Embryonic facial prominence (tissue), 1 donor: Measurements from ENCODE around the gene MYO16.
A peak's percentile ranks its signal among the peaks of the same experiment; 100 is the strongest.

ENCODE experiments used
- DNase-seq: peaks from one replicate; pipeline ENCODE4 v3.0.0-alpha.2; 2016; ENCODE audit errors: extremely low spot score

MYO16 gene

DNA sequence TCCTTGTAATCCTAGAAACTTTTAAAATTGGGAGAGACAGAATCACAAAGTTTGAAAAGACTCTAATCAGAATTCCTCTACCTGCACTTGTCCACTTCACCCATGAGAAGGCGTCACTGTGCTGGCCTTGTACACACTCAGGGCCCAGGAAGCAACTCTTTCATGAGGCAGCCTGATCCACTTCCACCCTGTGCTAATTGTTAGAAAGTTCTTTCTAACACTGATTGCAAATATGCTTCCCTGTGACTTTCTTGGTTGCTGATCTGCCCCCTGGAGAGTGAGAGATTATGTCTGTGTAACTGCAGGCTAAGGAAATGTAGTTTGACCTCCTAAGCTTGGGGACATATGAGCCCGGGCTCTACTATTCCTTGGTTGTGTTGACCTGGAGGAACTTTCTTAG lies 494.6 kb downstream of the MYO16 start:
- no peak for DNase-seq

DNA sequence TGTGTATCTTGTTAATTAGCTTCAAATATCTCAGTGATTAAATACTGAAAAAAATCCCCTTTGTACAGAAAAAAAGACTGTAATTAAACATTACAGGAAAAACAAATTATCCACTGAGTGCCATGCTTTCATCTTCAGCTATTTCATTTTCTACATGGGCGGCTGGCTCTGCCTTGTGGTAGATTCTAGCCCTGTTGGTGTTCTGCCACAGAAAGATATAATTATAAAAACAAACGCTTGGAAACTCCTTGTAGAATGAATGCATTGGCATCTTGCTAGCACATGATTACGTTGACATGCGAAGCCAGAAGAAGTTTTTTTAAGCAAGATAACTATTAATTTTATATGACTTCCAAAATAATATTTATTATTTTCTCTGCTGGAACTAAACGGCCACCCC lies 496.8 kb downstream of the MYO16 start:
- no peak for DNase-seq

DNA sequence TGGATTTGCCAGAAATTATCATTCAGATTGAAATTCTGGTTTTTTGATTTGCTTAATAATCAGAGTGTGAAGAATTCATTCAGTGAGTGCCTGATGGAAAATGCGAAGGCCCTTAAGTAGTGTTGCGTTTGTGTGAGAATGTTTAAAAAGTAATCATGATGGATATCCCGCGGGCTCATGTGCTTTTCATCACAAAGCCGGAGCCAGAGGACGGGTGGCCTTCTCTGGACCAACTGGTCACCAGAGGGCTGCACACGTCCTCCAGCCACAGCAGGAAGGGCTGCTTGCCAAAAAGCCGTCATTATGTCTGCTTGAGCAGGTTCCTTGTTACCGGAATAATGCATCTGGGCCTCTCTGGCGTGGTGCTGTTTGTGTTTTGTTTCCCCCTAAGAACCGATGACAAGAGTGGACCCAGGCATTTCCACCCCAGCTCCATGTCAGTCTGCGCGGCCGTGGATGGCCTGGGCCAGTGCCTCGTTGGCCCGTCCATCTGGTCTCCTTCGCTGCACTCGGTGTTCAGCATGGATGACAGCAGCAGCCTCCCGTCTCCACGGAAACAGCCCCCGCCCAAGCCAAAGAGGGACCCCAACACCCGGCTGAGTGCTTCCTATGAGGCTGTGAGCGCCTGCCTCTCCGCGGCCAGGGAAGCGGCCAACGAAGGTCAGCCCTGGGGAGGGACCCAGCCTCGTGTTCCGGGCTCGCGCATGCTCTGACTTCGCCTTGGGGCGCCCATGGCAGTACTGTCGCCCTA lies 497.7 kb downstream of the MYO16 start:
- no peak for DNase-seq

DNA sequence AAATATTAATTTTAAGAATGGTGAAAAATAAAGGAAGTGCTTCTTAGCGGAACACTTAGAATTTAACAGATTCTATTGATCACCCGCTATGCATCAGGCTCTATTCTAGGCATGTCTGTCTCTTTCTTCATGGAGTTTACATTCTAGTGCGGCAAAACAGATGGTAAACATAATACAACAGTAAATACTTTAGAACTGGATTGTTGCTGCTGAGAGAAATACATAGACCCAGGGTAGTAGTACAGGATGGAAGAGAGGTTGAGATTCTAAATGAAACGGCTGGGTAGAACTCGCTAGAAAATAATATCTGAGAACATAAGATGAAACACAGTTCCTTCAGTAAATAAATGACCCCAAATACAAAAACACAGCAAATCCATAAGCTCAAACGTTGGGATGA lies 498.7 kb downstream of the MYO16 start:
- DNase-seq, result no peak

DNA sequence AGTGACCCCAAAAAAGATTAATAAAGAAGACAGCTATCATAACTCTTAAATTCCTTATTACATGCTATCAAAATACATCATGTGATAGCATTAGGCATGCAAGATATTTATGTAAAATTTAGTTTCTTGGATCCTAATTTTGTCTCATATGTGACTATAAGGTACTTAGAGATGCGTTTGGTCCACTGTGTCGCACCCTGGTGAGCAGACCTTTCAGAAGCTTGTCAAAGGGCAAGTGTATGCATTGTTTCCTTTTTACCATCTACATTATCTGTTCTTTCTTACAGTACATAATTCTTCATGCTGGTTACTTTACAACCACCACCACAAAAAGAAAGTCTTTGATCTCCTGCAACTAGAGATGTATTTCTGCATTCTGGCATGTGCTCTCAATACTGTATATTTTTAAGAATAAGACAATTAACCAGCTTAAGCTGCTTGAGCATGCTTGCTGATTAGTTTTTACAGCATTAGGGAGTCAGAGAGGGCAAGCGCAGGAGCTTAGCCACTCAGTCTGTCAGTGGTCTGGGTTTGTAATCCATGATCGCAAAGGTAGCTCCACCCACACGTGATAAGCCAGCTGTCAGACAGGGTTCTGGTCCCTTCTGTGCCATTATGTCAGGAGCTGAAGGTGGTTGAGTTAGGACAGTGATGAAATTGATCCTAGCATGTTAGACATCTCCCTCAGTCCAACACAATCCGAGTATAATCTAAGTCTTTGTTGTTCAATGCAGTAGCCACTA lies 500.9 kb downstream of the MYO16 start:
- no peak for DNase-seq

DNA sequence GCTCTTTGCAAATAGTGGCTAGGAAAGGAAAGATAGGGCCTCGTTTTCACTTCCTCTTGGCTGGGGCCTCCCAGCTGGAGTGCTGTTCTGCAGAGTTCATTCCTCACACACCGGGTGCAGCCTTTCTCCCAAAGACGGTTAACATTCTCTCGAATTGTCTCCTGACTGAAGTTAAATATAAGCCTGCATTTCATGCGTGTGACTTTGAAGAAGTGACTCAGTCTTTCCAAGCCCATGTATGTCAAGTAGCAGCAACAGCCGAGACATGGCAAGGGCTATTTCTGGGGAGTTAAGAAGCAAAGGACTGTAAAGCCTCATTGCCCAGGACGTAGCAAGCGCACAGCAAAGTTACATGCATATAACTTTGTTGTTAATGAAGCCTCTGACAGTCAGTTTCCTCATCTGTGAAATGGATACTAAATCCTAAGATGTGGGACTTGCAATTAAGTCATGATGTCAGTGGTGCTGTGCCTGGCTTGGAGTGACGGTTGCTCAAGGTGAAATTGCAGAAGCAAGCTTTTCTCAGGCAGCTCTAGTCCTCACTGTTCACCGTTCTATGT lies 502.4 kb downstream of the MYO16 start:
- no peak for DNase-seq

DNA sequence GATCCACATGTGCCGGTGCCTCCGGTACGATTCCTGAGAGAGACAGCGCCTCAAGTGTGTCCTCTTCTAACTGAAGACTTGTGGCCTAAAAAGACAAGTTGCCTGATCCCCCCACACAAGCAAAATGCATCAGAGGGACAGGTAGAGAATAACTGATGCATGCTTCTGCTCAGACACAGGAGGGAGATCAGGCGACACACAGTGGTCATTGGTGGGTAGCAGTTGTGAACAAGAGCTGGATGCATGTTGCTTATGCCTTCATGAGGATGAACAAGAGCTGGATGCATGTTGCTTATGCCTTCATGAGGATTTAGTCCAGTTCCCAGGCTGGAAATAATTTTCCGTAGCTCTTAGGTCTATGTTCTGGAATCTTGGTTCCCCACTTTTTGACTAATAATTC lies 505.6 kb downstream of the MYO16 start:
- DNase-seq, result no peak

DNA sequence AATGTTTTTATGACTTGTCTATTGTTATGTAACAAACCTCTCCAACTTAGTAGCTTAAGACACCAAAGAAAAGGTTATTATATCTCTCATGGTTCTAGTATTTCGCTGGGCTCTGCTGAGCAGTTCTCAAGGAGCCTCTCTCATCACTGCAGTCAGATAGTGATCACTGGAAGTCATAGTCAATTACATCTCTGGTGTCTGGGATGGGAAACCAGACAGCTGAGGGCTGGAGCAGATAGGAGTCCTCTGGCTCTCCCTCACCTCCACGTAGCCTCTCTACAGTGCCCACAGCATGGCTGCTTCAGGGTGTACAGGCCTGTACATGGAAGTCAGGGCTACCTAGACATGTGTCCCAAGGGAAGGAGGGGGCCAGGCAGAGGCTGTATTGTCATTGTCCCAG lies 507.5 kb downstream of the MYO16 start:
- DNase-seq, result no peak

DNA sequence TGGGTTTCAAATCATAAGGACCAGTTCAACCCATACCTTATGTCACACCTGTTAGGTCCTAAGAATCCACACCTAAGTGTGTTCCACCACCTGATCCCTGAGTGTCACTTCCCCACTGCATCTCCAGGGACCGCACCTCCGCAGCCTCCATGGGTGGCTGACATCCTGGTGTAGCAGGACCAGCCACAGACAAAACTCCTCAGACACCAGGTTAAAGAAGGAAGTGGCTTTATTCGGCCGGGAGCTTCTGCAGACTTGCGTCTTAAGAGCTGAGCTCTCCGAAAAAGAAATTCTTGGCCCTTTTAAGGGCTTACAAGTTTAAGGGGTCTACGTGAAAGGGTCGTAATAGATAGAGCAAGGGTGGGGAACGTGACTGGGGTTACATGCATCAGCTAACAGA lies 509.9 kb downstream of the MYO16 start:
- DNase-seq, result no peak

DNA sequence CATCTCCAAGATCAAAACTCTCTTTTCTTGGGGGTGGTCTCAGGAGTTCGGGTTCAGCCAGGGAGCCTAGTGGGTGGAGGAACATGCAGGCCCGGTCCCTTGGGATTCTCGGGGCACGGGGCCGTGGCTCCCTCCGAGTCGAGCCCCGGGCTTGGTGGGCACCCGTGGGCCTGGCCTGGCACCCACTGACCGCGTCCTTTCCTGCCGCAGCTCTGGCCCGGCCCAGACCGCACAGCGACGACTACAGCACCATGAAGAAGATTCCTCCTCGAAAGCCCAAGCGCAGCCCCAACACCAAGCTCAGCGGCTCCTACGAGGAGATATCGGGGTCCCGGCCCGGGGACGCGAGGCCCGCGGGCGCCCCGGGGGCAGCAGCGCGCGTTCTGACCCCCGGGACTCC lies 510.6 kb downstream of the MYO16 start:
- no peak for DNase-seq

DNA sequence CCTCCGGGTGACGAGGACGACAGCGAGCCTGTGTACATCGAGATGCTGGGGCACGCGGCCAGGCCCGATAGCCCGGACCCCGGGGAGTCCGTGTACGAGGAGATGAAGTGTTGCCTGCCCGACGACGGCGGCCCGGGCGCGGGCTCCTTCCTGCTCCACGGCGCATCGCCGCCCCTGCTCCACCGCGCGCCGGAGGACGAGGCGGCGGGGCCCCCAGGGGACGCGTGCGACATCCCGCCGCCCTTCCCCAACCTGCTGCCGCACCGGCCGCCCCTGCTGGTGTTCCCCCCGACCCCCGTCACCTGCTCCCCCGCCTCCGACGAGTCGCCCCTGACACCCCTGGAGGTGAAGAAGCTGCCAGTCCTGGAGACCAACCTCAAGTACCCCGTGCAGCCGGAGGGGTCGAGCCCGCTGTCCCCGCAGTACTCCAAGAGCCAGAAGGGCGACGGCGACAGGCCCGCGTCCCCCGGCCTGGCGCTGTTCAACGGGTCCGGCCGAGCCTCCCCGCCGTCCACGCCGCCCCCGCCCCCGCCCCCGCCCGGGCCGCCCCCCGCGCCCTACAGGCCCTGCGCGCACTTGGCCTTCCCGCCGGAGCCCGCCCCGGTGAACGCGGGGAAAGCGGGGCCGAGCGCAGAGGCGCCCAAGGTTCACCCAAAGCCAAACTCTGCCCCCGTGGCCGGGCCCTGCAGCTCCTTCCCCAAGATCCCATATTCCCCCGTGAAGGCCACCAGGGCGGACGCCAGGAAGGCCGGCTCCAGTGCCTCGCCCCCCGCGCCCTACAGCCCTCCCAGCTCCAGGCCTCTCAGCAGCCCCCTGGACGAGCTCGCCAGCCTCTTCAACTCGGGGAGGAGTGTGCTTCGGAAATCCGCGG lies 511.3 kb downstream of the MYO16 start:
- DNase-seq, result no peak

DNA sequence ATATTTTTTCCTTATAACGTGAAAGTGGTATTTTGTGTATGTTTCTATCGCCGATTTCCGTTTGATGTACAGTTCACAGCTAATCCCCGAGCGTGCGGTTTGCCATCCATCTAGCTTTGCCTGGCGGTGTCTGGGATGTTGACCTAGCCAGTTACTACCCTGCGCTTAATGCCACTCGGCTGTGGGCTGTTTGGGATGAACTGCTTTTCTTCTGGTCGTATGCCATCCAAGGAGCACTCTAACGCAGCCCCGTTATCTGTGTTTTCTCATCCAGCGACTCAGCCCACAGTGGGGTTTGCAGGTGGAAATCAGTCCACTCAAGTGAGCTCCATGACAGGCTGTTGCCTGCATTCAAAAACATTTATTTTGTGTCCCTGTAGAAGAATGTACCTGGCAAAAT lies 512.3 kb downstream of the MYO16 start:
- no peak for DNase-seq

DNA sequence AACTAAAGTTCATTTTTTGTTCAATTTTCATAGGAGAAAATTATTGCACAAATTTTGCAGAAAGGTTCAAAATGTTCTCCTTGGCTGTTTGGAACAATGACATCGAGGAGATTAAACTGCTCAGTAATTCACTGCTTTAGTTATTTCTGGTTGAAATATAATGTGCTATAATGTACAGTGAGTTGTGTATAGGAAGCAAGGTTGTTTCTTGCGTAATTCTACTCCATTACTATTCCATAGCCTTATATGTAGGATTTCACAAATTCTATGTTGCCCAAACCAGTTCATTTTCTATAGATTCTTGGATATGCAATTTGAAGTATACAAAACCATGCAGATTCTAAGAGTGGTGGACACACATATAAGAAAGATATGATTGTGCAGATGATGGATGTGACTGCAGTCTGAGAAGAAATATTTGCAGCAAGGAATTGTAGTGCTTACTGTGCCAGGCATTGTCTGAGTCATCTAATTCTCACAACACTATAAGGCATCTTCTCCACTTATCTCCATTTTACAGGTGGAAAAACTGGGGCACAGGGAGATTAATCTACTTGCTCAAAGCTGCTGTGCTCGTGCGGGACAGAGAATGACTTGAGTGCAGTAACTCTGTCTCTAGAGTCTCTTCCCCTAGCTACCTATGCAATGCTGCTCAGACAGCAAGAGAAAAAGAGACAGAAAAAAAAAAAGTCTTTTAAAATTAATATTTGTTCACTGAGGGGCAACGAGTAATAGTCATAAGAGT lies 515.5 kb downstream of the MYO16 start:
- DNase-seq, result no peak

DNA sequence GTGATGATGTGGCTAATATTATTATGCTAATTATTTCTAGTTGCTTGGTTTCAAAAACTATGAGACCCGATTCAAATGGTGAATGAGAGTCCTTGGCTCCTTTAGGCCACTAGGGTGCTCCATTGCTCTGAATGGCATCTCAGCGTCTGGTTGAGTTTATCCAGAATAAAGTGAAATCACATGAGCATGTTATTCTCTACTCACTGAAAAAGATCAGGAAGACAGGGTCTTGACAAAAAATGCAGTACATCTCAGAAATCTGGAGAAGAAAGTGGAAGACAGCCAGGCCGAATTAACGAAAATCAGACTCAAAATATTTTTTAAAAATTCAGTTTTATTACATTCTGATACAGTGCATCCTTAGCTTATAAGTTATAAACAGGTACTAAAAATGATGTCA lies 516.2 kb downstream of the MYO16 start:
- peak; percentile 81 for DNase-seq

DNA sequence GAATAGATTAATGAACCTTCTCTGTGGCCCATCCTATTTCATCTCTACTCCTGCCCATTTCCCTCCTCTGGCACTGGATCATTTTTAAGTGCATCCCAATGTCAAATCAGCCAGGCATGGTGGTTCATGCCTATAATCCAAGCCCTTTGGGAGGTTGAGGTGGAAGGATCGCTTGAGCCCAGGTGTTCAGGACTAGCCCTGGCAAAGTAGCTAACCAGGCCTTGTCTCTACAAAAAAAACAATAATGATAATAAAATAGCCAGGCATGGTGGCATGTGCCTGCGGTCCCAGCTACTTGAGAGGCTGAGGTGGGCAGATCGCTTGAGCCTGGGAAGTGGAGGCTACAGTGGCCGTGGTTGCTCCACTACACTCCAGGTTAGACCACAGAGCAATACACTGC lies 517.0 kb downstream of the MYO16 start:
- no peak for DNase-seq

DNA sequence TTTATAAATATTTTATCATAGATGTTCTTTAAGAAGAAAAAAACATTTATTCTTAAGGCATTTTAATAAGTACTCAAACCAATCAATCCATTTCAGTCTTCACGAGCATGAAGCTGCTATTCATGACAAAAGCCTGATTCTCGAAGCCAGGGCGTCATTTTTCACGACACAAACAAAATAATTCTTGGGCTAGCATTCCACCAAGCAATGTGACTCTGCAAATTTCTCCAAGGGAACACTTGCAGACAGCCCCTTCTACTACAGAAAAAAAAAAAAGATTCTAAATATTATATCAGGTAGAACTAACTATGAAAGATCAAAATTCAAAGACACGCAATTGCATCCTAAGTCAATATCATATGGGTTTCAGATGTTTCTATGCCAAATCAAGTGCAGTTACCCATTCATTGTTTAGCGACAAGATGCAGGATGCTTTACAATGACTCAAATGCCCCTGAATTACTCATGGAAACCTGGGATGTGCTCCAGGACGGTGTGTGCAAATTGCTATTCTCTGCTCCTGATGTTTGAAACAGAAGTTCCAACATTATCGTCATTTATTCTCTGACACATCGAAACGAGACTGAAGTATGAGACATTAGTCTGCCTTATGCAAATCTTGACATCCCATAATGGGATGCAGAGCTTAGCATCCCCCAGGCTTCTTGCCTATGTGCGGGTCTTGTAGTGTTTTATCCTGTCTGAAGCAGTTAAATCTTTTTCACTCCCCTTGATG lies 517.7 kb downstream of the MYO16 start:
- DNase-seq, result no peak

DNA sequence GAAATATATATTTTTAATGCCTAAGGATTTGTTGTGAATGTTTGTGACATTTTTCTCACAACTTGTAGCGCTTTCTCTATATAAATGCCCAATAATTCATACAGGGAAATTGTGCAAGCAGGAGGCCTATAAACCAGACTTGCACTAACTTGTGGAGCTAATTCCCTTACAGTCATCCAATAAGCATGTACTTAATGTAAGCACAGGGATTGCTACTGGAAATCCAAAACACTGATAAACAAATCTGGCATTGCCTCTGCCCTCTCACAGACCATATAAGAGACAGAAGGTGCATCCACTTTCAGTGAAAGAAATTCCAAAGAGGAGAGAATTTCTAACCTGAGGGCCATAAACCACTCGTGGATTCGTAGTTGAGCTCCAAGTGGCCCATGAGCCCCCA lies 518.8 kb downstream of the MYO16 start:
- no peak for DNase-seq

DNA sequence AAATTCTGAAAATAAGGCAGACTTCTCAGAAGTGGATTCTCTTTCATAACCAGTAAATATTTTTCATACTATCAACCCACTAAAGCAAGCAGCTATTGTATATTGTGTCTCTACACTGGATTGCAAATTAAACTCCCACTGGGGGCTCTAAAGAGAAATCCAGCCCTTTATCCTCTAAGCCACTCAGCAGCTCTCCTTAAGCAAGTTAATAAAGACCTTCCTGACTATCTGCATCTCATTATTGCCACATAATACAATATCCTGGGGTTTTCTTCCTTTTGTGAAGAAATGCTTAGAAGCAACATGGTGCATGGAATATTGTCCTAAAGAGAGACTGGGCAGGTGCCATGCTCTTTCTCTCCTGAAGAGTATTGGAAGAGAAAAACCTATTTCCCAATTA lies 521.3 kb downstream of the MYO16 start:
- DNase-seq, result no peak

DNA sequence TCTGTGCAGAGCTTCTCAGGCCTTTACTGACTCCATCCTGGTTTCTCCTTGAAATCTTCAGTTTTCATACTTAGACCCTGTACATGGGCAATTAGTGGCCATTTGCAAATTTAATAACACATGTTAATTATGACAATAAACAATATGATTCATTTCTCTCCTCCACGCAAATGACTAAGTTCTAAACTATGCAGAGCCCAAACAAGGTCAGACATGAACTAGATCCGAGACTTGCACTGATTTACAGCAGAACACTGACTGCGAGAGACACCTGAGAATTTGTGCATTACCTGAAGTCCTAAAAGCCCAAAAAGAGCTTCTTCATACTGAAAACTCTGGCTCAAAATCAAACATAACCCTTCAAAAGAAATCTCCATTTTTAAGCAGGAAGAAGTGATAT lies 521.8 kb downstream of the MYO16 start:
- no peak for DNase-seq

DNA sequence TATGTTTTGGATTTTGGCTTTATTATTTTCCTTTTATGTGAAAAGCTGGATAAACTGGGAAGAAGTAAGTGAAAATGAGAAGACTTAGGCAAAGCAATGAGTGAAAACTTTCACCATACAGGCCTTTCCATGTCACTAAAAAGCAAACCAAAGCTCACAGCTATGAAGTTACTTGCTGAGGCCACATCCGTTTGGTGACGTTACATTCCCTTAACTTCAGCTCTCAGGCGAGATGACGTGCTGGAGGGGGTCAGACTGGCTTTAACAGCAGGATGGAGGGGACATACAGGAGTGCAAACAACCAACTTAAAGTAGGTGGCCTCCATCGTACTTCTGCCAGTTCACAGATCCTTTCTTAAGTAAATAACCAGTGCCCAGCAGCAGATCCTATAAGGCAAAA lies 522.3 kb downstream of the MYO16 start:
- DNase-seq, result no peak

DNA sequence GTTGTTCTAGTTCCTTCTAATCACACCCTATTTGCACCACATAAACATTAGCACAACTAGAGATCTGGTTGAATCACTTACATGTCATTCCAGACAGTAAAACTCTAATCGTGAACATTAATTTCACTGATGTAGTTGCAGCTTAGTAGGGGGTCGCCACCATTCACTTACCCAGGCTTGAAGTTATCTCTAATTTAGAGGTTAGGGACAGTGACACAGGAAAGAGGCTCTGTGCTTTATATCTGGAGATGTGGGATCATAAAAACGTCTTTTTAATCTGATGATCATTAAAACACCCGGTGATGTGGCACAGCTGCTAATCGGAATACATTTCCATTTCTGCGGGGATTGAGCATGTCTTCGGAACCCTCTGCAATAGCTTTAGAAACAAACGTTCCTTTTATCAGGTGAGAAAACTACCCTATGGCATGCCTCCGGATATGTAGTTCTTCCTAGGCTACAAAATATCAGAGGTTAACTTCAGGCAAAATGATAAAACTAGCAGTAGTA lies 523.0 kb downstream of the MYO16 start:
- DNase-seq, result no peak
